ENCODE results near the gene SYK.

SYK gene

DNA sequence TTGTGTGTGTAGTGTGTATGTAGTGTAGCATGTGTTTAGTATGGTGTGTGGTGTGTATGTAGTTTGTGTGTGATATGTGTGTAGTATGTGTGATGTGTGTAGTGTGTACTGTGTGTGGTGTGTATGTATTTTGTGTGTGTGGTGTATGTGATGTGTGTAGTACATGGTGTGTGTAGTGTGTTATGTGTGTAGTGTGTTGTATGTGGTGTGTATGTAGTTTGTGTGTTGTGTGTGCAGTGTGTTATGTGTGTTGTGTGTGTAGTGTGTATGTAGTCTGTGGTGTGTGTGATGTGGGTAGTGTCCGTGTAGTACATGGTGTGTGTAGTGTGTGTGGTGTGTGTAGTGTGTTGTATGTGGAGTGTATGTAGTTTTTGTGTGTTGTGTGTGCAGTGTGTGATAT, 40.0 kb downstream of the SYK start:
- TF ChIP-seq, protein P1, sequence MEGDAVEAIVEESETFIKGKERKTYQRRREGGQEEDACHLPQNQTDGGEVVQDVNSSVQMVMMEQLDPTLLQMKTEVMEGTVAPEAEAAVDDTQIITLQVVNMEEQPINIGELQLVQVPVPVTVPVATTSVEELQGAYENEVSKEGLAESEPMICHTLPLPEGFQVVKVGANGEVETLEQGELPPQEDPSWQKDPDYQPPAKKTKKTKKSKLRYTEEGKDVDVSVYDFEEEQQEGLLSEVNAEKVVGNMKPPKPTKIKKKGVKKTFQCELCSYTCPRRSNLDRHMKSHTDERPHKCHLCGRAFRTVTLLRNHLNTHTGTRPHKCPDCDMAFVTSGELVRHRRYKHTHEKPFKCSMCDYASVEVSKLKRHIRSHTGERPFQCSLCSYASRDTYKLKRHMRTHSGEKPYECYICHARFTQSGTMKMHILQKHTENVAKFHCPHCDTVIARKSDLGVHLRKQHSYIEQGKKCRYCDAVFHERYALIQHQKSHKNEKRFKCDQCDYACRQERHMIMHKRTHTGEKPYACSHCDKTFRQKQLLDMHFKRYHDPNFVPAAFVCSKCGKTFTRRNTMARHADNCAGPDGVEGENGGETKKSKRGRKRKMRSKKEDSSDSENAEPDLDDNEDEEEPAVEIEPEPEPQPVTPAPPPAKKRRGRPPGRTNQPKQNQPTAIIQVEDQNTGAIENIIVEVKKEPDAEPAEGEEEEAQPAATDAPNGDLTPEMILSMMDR (IDR thresholded peaks at IDR 0.05) = no peak
- H3K27ac ChIP-seq = peak overlapping the region; percentile 76
- no peaks in the 10 kb centered on the region for H3K27me3 ChIP-seq
- H3K4me3 ChIP-seq (ENCODE audit: low read depth in 1 of 2, low read length in 1 of 2) = no peak overlapping the region
- H3K9me3 ChIP-seq = no peaks in the 10 kb centered on the region
- peaks cover 25 to 28% of the 10 kb centered on the region in 2 experiments for H3K4me1 ChIP-seq (ENCODE audit: control insufficient read depth in 1 of 2, insufficient read depth in 1 of 2, low read depth in 1 of 2, low read length in 1 of 2)
- H3K36me3 ChIP-seq = peaks cover 66% of the 10 kb centered on the region

DNA sequence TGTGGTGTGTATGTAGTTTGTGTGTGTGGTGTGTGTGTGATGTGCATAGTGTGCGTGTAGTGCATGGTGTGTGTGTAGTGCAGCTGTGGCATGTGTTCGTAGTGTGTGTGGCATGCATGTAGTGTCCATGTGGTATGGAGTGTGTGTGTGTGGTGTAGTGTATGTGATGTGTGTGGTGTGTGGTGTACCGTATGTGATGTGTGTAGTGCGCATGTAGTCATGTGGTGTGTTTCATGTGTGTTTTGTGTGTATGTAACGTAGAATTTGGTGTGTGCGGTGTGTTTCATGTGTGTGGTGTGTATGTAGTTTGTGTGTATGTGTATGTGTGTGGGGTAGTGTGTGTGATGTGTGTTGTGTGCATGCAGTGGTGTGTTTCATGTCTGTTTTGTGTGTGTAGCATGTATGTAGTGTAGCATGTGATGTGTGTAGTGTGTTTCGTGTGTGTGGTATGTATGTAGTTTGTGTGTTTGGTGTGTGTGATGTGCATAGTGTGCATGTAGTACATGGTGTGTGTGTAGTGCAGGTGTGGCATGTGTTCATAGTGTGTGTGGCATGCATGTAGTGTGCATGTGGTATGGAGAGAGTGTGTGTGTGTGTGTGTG, 40.7 kb downstream of the SYK start:
- H3K4me3 ChIP-seq (ENCODE audit: low read depth in 1 of 2, low read length in 1 of 2) = no peak overlapping the region
- TF ChIP-seq, protein P1 (IDR thresholded peaks at IDR 0.05) = no peak
- H3K9me3 ChIP-seq = no peaks in the 10 kb centered on the region
- no peaks in the 10 kb centered on the region for H3K27me3 ChIP-seq
- peak overlapping the region; percentile 76 for H3K27ac ChIP-seq
- peaks cover 72% of the 10 kb centered on the region for H3K36me3 ChIP-seq
- H3K4me1 ChIP-seq (ENCODE audit: control insufficient read depth in 1 of 2, insufficient read depth in 1 of 2, low read depth in 1 of 2, low read length in 1 of 2) = peaks cover 24 to 27% of the 10 kb centered on the region in 2 experiments

DNA sequence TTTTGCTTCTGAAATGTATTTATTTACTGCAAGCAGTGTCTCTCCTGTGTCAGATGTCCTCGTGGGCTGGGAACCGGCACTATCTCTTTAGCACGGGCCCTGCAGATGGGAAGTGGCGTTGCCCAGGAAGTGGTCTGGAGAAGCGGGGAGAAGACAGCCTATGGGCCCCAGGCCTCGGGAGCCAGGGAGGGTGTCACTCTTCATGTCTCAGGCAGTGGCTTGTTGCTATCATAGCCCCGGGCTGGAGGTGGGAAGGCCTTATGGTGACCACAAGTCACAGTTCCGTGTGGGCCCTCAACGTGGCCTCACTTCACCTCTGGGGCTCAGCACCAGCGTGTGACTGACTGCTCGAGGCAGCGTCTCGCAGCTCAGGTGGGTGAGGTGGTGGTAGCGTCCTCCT, 41.4 kb downstream of the SYK start:
- TF ChIP-seq, protein P1 (IDR thresholded peaks at IDR 0.05) = no peak
- Histone ChIP-seq H3K4me1 (ENCODE audit: control insufficient read depth in 1 of 2, insufficient read depth in 1 of 2, low read depth in 1 of 2, low read length in 1 of 2) (peaks cover 24 to 27% of the 10 kb centered on the region in 2 experiments), H3K9me3 (no peaks in the 10 kb centered on the region), H3K27me3 (no peaks in the 10 kb centered on the region), H3K4me3 (ENCODE audit: low read depth in 1 of 2, low read length in 1 of 2) (no peak overlapping the region), H3K36me3 (peaks cover 72% of the 10 kb centered on the region), H3K27ac (peak overlapping the region; percentile 76)

DNA sequence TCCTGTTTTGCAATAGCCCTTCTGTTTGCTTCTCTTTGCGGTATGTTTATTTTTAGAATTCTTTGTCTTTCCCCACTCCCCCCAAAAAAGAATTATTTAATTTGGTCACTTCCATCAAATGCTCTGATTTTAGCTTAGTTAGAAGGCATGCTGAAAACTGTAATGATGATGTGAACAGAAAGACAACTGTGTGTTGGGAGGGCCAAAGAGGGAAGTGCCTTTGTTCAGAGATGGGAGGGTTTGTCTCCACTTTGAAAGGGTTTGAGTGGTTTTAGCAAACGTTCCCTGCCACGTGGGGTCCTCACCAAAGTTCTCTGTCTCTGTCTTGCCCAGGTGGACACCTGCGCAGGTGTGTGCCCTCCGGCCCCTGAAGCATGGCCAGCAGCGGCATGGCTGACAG, 41.9 kb downstream of the SYK start:
- TF ChIP-seq, protein P1 (IDR thresholded peaks at IDR 0.05) = no peak

DNA sequence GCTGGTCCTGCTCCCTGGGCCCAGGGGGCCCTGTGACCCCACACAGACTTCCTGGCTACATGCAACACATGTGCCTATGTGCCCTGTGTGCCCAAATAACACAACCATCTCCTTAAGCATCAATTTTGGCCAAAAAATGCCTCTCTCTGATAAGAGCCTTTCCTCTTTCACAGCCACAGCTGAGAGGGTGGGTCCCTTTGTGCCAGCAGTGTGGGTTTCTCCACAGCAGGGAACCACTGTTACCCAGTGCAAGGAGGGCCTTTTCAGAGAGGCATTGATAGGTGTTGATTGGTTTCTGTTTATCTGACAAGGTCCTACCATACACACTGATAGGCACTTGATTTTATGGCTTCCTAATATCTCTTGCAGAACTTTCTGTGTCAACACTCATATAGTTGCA, 42.7 kb downstream of the SYK start:
- peak overlapping the region; percentile 76 for H3K27ac ChIP-seq
- H3K4me3 ChIP-seq (ENCODE audit: low read depth in 1 of 2, low read length in 1 of 2) = no peak overlapping the region
- no peaks in the 10 kb centered on the region for H3K27me3 ChIP-seq
- no peaks in the 10 kb centered on the region for H3K9me3 ChIP-seq
- peaks cover 72% of the 10 kb centered on the region for H3K36me3 ChIP-seq
- TF ChIP-seq, protein P1 (IDR thresholded peaks at IDR 0.05) = no peak
- H3K4me1 ChIP-seq (ENCODE audit: control insufficient read depth in 1 of 2, insufficient read depth in 1 of 2, low read depth in 1 of 2, low read length in 1 of 2) = peaks cover 20 to 27% of the 10 kb centered on the region in 2 experiments

More for the DNA sequence above, 41.9 kb downstream of the SYK start:
- Histone ChIP-seq H3K9me3 (no peaks in the 10 kb centered on the region), H3K36me3 (peaks cover 72% of the 10 kb centered on the region), H3K4me3 (ENCODE audit: low read depth in 1 of 2, low read length in 1 of 2) (no peak overlapping the region), H3K27ac (peak overlapping the region; percentile 76), H3K27me3 (no peaks in the 10 kb centered on the region), H3K4me1 (ENCODE audit: control insufficient read depth in 1 of 2, insufficient read depth in 1 of 2, low read depth in 1 of 2, low read length in 1 of 2) (peaks cover 24 to 27% of the 10 kb centered on the region in 2 experiments)
